A549 (cell line): ENCODE measurements around the gene WRNIP1.

Experiments used
- CTCF ChIP-seq: fragments of >200 bp; sonication (Bioruptor Twin); formaldehyde crosslinking; IDR thresholded peaks from 3 replicates; pipeline ENCODE4 v1.5.1; 2016
- EP300 ChIP-seq, 2 experiments: fragments of >200 bp; sonication (Bioruptor Twin); formaldehyde crosslinking; IDR thresholded peaks; 2 replicates in 1 of 2; 3 replicates in 1 of 2; pipeline ENCODE4 v1.6.1; 2016 to 2017
- HDAC2 ChIP-seq: fragments of 200-600 bp; sonication (generic); IDR thresholded peaks from 2 replicates; pipeline ENCODE4 v1.6.1; 2016
- MAFK ChIP-seq: fragments of 450-650 bp; IDR thresholded peaks from 2 replicates; pipeline ENCODE4 v1.6.1; 2014; ENCODE audit not compliant: partially characterized antibody
- PBX3 ChIP-seq: IDR thresholded peaks from 2 replicates; pipeline ENCODE4 v1.6.1; 2012
- POLR2A ChIP-seq: IDR thresholded peaks from 2 replicates; pipeline ENCODE4 v1.6.1; 2012; ENCODE audit warnings: mild to moderate bottlenecking, low read length
- RCOR1 ChIP-seq: fragments of 150-350 bp; IDR thresholded peaks from 2 replicates; pipeline ENCODE4 v1.6.1; 2014; ENCODE audit warnings: antibody characterized with exemption, low read length, low read depth
- RFX5 ChIP-seq: fragments of 450-650 bp; IDR thresholded peaks from 2 replicates; pipeline ENCODE4 v1.7.1; 2014; ENCODE audit warnings: antibody characterized with exemption, mild to moderate bottlenecking, moderate library complexity
- SMC3 ChIP-seq: fragments of >200 bp; sonication (Bioruptor Twin); formaldehyde crosslinking; IDR thresholded peaks from 3 replicates; pipeline ENCODE4 v1.6.1; 2018; ENCODE audit warnings: inconsistent platforms
- ZFP36 ChIP-seq: fragments of 450-650 bp; IDR thresholded peaks from 2 replicates; pipeline ENCODE4 v1.6.1; 2014; ENCODE audit warnings: borderline replicate concordance; ENCODE audit not compliant: partially characterized antibody

DNA sequence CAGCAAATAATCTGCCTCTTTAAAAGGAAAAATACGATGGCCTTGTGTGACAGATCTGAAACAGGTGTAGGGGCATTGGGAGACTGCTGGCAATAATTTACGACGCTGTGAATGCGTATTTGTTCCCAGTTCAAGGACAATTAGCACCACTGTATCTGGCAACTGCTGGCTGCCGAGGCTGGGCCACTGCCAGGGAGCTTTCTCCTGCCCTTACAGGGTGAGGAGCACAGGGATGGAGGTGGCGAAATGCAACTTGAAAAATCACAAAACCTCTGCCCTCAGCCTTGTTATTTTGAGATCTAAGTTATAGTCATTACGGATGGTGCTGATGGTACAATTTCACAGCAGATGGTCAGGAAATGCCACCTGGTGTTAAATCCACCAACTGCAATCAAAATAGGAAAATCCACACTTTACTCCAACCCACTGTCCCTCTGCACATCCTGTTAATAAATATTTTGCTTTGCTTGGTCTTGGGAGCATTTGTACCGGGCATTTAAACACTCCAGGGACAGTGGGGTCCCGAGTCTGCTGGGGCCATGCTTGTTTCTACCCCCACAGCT, 20.9 kb upstream of the WRNIP1 start:
- TF ChIP-seq SMC3 = peak; percentile 40; the same call in 2 of the 3 replicates
- no peak for TF ChIP-seq RFX5
- no peak for TF ChIP-seq PBX3
- TF ChIP-seq POLR2A = no peak
- no peak for TF ChIP-seq MAFK
- peak; percentile 38 for TF ChIP-seq CTCF
- no peak for TF ChIP-seq EP300 (IDR thresholded peaks at IDR 0.05)
- TF ChIP-seq RCOR1 = no peak
- TF ChIP-seq HDAC2 = no peak
- TF ChIP-seq ZFP36 = no peak
